ENCODE data around the gene ERN1. TPM values are rescaled to one million over a fixed set of nuclear protein-coding genes. Genes with fewer than 3 reads are reported as not detected.

The ERN1 gene
- total RNA-seq, 1 experiment from 2014 or later: 6.2 TPM

- in situ Hi-C loops (cut with HindIII; ENCODE audit: low pct_unique_long_range_greater_than_20kb, low sequenced_read_pairs): no loop called here
- no peak for DNase-seq (ENCODE audit: low read depth, low spot score)
Measured at GRCh38 chr17:64102627-64103390, 27.1 kb downstream of the ERN1 start.

DNA sequence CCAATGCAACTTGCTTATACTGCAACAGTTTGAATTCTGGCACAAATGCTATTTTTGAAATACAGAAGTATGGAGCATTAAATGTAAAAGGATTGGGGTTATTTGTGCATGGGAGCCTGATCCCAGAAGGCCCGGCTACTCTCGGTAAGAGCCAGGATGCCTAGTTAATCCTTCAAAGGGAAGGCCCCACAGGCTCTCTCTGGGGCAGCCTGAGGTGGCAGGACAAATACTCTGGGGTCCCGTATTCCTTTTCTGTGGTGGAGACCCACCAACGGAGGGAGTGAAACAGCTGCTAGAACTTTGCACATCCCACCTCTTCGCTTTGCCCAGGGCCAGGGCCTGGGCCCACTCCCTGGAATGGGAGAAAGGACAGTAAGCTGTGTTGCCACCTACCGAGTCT is 30.4 kb downstream of the ERN1 start:
- no peak for DNase-seq (ENCODE audit: low read depth, low spot score)
- in situ Hi-C loops (cut with HindIII; ENCODE audit: low pct_unique_long_range_greater_than_20kb, low sequenced_read_pairs): no loop called here

GRCh38 chr17:64097196-64097936 is 32.6 kb downstream of the ERN1 start:
- in situ Hi-C loops (cut with HindIII; ENCODE audit: low pct_unique_long_range_greater_than_20kb, low sequenced_read_pairs): no loop called here
- no peak for DNase-seq (ENCODE audit: low read depth, low spot score)

DNA sequence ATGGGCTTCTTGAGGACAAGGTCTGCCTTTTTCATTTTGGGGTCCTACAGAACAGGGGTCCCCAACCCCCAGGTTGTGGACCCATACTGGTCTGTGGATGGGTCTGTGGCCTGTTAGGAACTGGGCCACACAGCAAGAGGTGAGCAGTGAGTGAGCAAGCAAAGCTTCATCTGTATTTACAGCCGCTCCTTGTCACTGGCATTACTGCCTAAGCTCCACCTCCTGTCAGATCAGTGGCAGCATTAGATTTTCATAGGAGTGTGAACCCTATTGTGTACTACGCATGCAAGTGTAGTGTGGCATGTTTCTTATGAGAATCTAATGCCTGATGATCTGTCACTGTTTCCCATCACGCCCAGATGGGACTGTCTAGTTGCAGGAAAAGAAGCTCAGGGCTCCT is 33.9 kb downstream of the ERN1 start:
- no peak for DNase-seq (ENCODE audit: low read depth, low spot score)
- in situ Hi-C loops (cut with HindIII; ENCODE audit: low pct_unique_long_range_greater_than_20kb, low sequenced_read_pairs): no loop called here

DNA sequence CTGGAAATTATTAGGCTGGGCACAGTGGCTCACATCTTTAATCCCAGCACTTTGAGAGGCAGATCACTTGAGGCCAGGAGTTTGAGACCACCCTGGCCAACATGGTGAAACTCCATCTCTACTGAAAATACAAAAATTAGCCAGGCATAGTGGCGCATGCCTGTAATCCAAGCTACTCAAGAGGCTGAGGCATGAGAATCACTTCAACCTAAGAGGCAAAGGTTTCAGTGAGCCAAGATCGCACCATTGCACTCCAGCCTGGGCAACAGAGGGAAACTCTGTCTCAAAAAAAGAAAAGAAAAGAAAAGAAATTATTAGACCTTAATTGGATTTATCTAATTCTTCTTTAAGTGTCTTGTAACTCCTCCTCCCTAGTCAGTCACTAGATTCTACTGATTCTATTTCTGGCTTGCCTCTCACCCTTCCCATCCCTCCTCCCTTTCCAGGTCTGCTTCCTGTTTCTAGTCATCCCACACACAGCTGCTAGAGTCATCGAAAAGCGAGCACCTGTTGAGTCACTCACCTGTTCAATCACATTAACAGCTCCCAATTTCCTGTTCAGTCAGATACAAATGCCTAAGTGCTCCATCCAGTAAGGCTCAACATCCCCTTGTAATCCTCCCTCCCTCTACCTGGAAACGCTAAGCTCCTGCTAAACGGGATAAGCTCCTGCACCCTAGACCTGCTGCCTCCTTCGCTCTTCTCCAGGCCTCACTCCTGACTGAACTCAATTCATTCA is 34.6 kb downstream of the ERN1 start:
- DNase-seq (ENCODE audit: low read depth, low spot score): no peak
- in situ Hi-C loops (cut with HindIII; ENCODE audit: low pct_unique_long_range_greater_than_20kb, low sequenced_read_pairs): no loop called here

- no peak for DNase-seq (ENCODE audit: low read depth, low spot score)
- in situ Hi-C loops (cut with HindIII; ENCODE audit: low pct_unique_long_range_greater_than_20kb, low sequenced_read_pairs): no loop called here
Measured at GRCh38 chr17:64094412-64094811, 35.5 kb downstream of the ERN1 start.

GRCh38 chr17:64092952-64093451 is 36.9 kb downstream of the ERN1 start:
- in situ Hi-C loops (cut with HindIII; ENCODE audit: low pct_unique_long_range_greater_than_20kb, low sequenced_read_pairs): no loop called here
- no peak for DNase-seq (ENCODE audit: low read depth, low spot score)

GRCh38 chr17:64092113-64092512 is 37.8 kb downstream of the ERN1 start:
- in situ Hi-C loops (cut with HindIII; ENCODE audit: low pct_unique_long_range_greater_than_20kb, low sequenced_read_pairs): no loop called here
- DNase-seq (ENCODE audit: low read depth, low spot score): no peak

DNA sequence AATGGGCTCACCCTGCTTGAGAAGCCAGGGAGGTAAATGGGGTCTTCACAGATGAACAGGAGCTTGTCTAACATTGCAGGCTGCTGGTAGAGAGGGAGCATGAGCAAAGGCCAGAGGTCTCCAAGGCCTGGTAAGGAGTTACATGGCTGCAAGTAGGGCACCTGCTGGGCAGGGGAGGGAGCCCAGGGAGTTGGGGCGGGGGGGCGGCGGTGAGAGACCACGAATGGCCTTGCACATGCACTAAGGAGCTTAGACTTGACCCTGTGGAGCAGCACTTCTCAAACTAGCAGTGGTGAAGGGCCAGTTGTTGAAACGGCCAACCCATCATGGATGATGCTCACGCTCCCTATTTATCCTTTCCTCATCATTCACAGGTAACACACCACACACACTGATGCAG is 38.4 kb downstream of the ERN1 start:
- DNase-seq (ENCODE audit: low read depth, low spot score): no peak
- in situ Hi-C loops (cut with HindIII; ENCODE audit: low pct_unique_long_range_greater_than_20kb, low sequenced_read_pairs): no loop called here

- in situ Hi-C loops (cut with HindIII; ENCODE audit: low pct_unique_long_range_greater_than_20kb, low sequenced_read_pairs): no loop called here
- no peak for DNase-seq (ENCODE audit: low read depth, low spot score)
Measured at GRCh38 chr17:64091116-64091515, 38.8 kb downstream of the ERN1 start.

DNA sequence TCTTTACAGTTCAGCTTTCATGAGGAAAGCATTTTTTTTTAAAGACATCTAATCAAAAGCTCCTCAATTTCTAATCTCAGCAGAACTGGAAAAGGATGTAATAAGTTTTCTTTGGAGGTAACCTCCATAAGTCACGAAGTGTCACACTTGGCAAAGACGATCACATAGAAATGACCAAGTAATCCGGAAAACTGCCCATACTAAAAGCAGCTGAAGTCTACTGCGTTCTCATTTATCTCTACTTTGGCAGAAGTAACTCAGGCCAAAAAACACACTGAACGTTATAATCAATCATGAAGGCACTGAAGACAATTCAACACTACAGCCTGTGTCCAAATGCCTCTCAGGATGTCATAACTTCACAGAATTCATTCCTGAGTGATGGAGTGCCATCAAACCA is 39.8 kb downstream of the ERN1 start:
- no peak for DNase-seq (ENCODE audit: low read depth, low spot score)
- in situ Hi-C loops (cut with HindIII; ENCODE audit: low pct_unique_long_range_greater_than_20kb, low sequenced_read_pairs): no loop called here

DNA sequence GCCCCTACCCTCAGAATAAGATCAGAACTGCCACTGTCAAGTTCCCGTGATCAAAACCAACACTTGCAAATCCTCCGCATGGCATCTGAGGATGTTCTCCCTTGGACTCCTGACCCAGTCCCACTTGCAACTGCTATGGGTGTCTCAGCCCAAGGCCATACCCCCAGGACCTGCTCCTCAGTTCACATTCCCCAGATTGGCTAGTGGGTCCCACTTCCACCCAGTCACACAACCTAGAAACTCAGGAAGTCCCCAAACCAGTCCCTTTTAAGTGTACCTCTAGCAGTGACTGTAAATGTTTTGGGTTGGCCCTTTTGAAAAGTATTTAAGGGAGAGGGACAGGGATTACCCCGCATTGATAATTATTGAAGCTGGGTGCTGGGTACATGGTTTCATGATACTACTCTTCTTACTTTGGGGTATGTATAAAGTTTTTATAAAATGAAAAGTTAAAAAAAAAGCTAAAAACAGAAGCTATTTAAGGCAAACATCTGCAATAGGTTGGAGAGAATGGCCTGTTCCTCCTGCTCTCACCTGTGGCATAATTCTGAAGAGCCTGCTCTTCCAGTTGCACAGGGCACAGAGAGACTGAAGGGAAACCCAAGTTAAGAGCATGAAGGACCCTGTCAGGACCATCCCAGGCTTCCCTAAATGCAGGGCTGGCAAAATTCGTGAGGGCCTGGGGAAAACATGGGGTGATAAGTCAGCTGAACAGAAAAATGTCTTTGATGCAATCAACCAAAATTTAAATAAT is 42.5 kb downstream of the ERN1 start:
- DNase-seq (ENCODE audit: low read depth, low spot score): no peak
- in situ Hi-C loops (cut with HindIII; ENCODE audit: low pct_unique_long_range_greater_than_20kb, low sequenced_read_pairs): no loop called here

DNA sequence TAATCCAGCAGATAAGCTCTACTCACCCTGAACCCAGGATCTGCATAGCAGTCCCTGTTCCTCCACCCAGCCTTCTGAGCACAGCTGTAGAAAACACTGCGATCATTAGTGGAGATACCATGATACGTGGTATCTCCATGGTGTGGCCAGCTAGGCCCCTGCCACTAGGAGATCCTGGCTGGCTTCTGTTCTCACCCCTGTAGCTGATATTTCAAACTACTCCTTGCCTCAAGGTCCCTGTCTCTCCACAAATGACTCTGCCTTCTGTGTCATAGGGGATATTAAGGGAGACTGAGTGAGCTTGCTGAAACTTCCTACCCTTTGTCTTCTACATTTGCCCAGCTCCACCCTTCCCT is 44.3 kb downstream of the ERN1 start:
- in situ Hi-C loops (cut with HindIII; ENCODE audit: low pct_unique_long_range_greater_than_20kb, low sequenced_read_pairs): no loop called here
- no peak for DNase-seq (ENCODE audit: low read depth, low spot score)

DNA sequence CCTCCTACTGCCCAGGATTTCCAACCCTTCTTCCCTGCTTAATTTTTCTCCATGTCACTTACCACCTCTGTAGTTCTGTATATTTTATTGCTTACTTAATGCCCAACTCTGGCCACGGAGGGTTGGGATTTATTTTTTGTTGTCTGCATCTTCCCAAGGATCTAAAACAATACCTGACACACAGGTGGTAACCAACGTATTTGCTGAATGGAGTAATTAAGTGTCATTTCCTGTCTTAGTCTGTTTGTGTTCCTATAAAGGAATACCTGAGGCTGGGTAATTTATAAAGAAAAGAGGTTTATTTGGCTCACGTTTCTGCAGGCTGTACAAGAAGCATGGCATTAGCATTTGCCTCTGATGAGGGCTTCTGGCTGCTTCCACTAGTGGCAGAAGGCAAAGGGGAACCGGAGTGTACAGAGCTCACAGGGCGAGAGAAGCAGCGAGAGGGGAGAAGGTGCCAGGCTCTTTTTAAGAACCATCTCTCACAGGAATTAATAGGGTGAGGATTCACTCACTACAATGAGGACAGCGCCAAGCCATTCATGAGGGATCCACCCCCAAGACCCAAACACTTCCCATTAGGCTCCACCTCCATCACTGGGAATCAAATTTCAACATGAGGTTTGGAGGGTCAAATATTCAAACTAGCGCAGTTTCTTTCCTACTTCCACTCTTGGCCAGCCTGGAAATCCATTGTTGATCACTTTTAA is 44.8 kb downstream of the ERN1 start:
- in situ Hi-C loops (cut with HindIII; ENCODE audit: low pct_unique_long_range_greater_than_20kb, low sequenced_read_pairs): no loop called here

DNA sequence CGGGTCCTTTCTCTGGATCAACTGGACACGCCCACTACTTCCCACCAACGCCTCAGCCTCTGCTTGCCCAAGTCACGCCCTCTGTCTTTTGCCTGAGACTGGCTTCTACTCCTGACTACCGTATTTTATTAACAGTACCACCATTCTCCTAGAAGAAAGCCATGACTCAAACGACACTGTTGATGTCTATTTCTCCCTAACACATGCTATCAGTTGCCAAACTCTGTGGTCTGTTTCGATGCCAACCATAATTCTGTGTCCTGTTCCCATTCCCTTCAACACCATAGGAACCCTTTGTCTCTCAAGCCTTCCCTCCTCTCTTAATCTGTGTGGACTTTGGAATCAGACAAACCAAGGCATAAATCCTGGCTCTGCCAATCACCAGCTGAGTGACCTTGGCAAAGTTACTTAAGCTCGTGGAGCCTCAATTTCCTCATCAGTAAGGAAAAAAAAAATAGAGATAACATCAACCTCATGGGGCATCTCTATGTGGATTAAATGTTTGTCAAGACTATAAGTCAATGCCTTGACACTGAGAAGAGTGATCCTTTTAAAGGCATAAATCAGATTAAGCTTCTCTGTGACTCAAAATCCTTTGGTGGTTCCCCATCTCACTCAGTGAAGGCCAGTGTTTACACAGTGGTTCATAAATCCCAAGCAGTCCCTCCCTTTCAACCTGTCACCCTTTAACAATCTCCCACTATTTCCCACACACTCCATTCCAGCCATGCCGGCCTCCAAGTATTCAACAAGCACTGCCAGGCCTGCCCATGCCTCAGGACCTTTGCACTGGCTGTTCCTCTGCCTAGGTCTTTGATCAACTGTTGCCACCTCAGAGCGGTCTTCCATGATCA is 45.6 kb downstream of the ERN1 start:
- DNase-seq (ENCODE audit: low read depth, low spot score): peak; percentile 93
- in situ Hi-C loops (cut with HindIII; ENCODE audit: low pct_unique_long_range_greater_than_20kb, low sequenced_read_pairs): no loop called here

More for the DNA sequence above, 44.8 kb downstream of the ERN1 start:
- no peak for DNase-seq (ENCODE audit: low read depth, low spot score)

DNA sequence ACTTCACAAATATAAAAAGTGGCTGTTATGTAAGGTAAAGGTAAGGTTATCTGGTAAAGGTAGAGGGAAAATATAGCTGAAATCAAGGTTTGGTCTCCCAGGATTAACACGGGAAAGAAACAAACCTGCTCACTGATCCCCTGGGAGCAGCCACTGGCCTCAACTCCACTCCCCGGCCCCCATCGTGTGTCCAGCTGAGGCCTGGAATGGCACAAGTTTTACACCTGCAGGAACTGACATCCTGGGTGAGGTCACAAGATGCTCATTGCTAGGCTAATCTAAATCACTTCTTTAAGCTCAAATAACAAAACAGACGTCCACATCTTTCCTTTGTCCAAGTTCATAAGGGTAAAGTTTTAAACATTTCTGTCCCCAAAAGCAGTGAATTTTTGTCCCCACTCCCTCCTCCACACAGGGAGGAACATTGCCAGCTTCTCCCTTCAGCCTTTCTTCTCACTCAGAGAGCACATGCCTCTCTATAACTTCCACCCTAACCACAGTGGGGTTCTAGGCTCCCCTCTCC is 46.3 kb downstream of the ERN1 start:
- DNase-seq (ENCODE audit: low read depth, low spot score): no peak
- in situ Hi-C loops (cut with HindIII; ENCODE audit: low pct_unique_long_range_greater_than_20kb, low sequenced_read_pairs): no loop called here
